ENCODE results near the gene PPARA. TPM values are rescaled to one million over a fixed set of nuclear protein-coding genes. Genes with fewer than 3 reads are reported as not detected.

The PPARA gene
- 9.2 TPM for polyA plus RNA-seq (2013)

DNA sequence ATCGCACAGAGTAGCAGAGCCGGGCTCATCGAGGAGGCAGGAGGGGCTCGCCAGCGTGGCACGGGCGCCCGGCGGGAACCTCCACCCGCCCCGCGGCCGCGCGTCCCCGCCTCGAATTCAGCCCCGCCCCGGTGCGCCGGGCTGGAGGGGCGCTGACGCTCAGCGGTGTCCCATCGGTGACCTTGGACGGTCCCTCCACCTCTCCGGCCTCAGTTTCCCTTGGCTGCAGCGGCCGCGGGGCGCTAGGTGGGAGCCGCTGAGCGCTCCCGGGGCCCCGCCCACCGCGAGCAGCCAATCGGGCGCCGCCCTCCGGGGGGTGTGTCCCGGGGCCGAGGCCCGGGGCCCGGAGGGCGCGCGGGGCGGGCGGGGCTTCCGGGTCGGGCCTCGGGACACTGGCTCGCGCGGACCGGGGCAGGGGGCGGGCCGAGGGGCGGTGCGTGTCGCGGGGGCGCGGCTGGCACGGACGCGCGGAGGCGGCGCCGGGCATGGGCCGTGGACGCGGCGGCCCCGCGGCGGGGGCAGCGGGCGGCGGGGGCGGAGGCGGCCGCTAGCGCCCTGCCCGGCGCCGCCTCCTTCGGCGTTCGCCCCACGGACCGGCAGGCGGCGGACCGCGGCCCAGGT lies at the start of gene PPARA:
PPARA (plus strand) TSS at position 493 of the 621 bp plus-strand sequence. CDS start 47,858 bp downstream, outside the sequence.
- peak; percentile 71 to 79 (median 74) for DNase-seq
- peaks cover 0 to 3% (median under 1%) of the 10 kb centered on the region in 4 experiments for H3K36me3 ChIP-seq (ENCODE audit: control insufficient read depth in 4 of 4, insufficient read depth in 4 of 4, low read length in 3 of 4)
- H3K27me3 ChIP-seq (replicated peaks in 2 of 5; ENCODE audit: control insufficient read depth in 4 of 5, insufficient read depth in 5 of 5, low read length in 4 of 5), result peaks cover 0 to 10% (median 2%) of the 10 kb centered on the region in 5 experiments
- POLR2A ChIA-PET, result interaction anchor here (0.6 kb wide), 2 partner anchors 147 to 853 kb away, joined by 3 to 4 read pairs; partner anchors contain the start of gene GTSE1
- WGBS (ENCODE audit: insufficient coverage), result 0% methylated on average over 45 of the region's 98 CpGs
- peak within 1 kb of the TSS in 1 of 2 experiments; percentile 64 for H3K27ac ChIP-seq (ENCODE audit: insufficient read depth in 1 of 2, low read depth in 1 of 2, low read length in 2 of 2, poor library complexity in 1 of 2, severe bottlenecking in 2 of 2)
- peak within 1 kb of the TSS; percentile 64 to 86 (median 80) for H3K4me3 ChIP-seq (ENCODE audit: control insufficient read depth in 1 of 7, extremely low read depth in 1 of 7, insufficient read depth in 4 of 7, low read depth in 2 of 7, low read length in 6 of 7)
- H3K4me1 ChIP-seq (ENCODE audit: control extremely low read depth in 1 of 4, control insufficient read depth in 4 of 4, insufficient read depth in 4 of 4, low read length in 3 of 4), result peaks cover 3 to 28% (median 26%) of the 10 kb centered on the region in 4 experiments
- CTCF ChIA-PET, result no interaction called here
- H3K9me3 ChIP-seq (ENCODE audit: control extremely low read depth in 1 of 5, control insufficient read depth in 4 of 5, insufficient read depth in 2 of 5, low read depth in 1 of 5, low read length in 4 of 5), result no peaks in the 10 kb centered on the region

DNA sequence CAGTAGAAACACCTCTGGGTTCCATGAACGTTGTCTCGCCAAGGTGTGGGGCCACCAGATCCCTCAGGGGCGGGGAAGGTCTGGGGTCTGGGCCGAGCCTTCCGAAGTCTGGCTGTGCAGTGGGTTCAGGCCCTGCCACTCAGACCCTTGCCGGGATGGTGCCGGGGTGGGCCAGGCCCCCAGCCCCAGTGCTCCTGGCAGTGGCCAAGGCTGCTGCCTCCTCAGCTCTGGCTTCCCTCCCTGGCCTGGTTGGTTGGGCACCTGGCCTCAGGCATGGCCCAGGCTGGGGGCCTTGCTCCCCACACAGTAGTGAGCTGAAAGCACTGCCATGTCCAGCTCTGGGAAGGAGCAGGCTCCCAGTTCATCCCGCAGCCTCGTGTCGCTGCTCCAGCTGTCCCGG lies 48.2 kb upstream of the PPARA start:
- no peak for DNase-seq
- H3K36me3 ChIP-seq (ENCODE audit: control insufficient read depth in 4 of 4, insufficient read depth in 4 of 4, low read length in 3 of 4), result peaks cover 0 to 94% (median 21%) of the 10 kb centered on the region in 4 experiments
- H3K27me3 ChIP-seq (replicated peaks in 2 of 5; ENCODE audit: control insufficient read depth in 4 of 5, insufficient read depth in 5 of 5, low read length in 4 of 5), result no peaks in the 10 kb centered on the region
- H3K4me1 ChIP-seq (ENCODE audit: control extremely low read depth in 1 of 4, control insufficient read depth in 4 of 4, insufficient read depth in 4 of 4, low read length in 3 of 4), result no peaks in the 10 kb centered on the region
- H3K27ac ChIP-seq (ENCODE audit: insufficient read depth in 1 of 2, low read depth in 1 of 2, low read length in 2 of 2, poor library complexity in 1 of 2, severe bottlenecking in 2 of 2), result no peak overlapping the region
- no peaks in the 10 kb centered on the region for H3K9me3 ChIP-seq (ENCODE audit: control extremely low read depth in 1 of 5, control insufficient read depth in 4 of 5, insufficient read depth in 2 of 5, low read depth in 1 of 5, low read length in 4 of 5)
- CTCF ChIA-PET, result no interaction called here
- POLR2A ChIA-PET, result no interaction called here
- no peak overlapping the region for H3K4me3 ChIP-seq (ENCODE audit: control insufficient read depth in 1 of 7, extremely low read depth in 1 of 7, insufficient read depth in 4 of 7, low read depth in 2 of 7, low read length in 6 of 7)
- 96% methylated on average over 11 of the region's 11 CpGs for WGBS (ENCODE audit: insufficient coverage)

DNA sequence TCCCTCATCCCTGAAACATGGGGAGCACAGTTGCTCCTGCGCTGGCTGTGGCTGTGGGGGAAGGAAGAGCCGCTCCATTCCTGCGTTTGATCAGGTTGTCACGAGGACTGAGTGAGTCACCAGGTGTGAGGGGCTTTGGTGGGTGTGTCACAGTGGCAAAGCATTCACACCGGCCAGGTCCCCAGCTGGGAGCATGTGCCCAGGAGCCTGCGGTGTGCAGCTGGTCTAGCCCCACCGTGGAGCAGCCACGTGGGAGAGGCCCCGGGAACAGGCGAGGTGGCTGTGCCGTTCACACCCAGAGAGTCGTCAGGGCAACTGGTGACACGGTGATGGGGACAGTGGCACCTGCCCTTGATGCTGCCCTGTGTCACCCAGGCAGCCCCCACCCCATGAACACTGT lies 47.6 kb upstream of the PPARA start:
- no peak for DNase-seq
- no peaks in the 10 kb centered on the region for H3K27me3 ChIP-seq (replicated peaks in 2 of 5; ENCODE audit: control insufficient read depth in 4 of 5, insufficient read depth in 5 of 5, low read length in 4 of 5)
- CTCF ChIA-PET, result no interaction called here
- H3K27ac ChIP-seq (ENCODE audit: insufficient read depth in 1 of 2, low read depth in 1 of 2, low read length in 2 of 2, poor library complexity in 1 of 2, severe bottlenecking in 2 of 2), result no peak overlapping the region
- WGBS (ENCODE audit: insufficient coverage), result 97% methylated on average over 12 of the region's 13 CpGs
- POLR2A ChIA-PET, result no interaction called here
- H3K9me3 ChIP-seq (ENCODE audit: control extremely low read depth in 1 of 5, control insufficient read depth in 4 of 5, insufficient read depth in 2 of 5, low read depth in 1 of 5, low read length in 4 of 5), result no peaks in the 10 kb centered on the region
- no peaks in the 10 kb centered on the region for H3K4me1 ChIP-seq (ENCODE audit: control extremely low read depth in 1 of 4, control insufficient read depth in 4 of 4, insufficient read depth in 4 of 4, low read length in 3 of 4)
- peaks cover 0 to 96% (median 20%) of the 10 kb centered on the region in 4 experiments for H3K36me3 ChIP-seq (ENCODE audit: control insufficient read depth in 4 of 4, insufficient read depth in 4 of 4, low read length in 3 of 4)
- no peak overlapping the region for H3K4me3 ChIP-seq (ENCODE audit: control insufficient read depth in 1 of 7, extremely low read depth in 1 of 7, insufficient read depth in 4 of 7, low read depth in 2 of 7, low read length in 6 of 7)

DNA sequence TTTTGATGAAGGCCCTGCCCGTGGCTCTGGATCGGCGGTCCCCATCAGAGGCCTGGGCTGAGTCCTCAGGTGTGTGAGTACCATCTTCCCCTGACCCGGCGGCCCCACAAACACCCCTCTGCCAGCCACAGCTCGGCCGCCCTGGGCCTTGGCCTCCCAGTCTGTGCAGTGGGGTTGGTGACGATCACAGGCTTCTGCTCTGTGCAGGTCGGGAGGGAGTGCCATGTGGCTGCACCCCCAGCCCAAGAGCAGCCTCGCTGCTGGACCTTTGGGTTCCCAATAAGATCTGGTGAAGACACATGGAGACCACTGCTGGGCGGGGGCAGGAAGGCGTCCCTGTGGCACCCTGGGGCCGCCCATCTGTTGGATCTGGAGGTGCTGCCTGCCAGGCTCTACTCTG lies 47.1 kb upstream of the PPARA start:
- Histone ChIP-seq H3K27ac (ENCODE audit: insufficient read depth in 1 of 2, low read depth in 1 of 2, low read length in 2 of 2, poor library complexity in 1 of 2, severe bottlenecking in 2 of 2) (no peak overlapping the region), H3K27me3 (replicated peaks in 2 of 5; ENCODE audit: control insufficient read depth in 4 of 5, insufficient read depth in 5 of 5, low read length in 4 of 5) (no peaks in the 10 kb centered on the region), H3K4me3 (ENCODE audit: control insufficient read depth in 1 of 7, extremely low read depth in 1 of 7, insufficient read depth in 4 of 7, low read depth in 2 of 7, low read length in 6 of 7) (no peak overlapping the region), H3K4me1 (ENCODE audit: control extremely low read depth in 1 of 4, control insufficient read depth in 4 of 4, insufficient read depth in 4 of 4, low read length in 3 of 4) (no peaks in the 10 kb centered on the region), H3K36me3 (ENCODE audit: control insufficient read depth in 4 of 4, insufficient read depth in 4 of 4, low read length in 3 of 4) (peaks cover 0 to 96% (median 18%) of the 10 kb centered on the region in 4 experiments), H3K9me3 (ENCODE audit: control extremely low read depth in 1 of 5, control insufficient read depth in 4 of 5, insufficient read depth in 2 of 5, low read depth in 1 of 5, low read length in 4 of 5) (no peaks in the 10 kb centered on the region)
- WGBS (ENCODE audit: insufficient coverage), result 97% methylated on average over 13 of the region's 13 CpGs
- DNase-seq, result no peak
- CTCF ChIA-PET, result no interaction called here
- POLR2A ChIA-PET, result no interaction called here

DNA sequence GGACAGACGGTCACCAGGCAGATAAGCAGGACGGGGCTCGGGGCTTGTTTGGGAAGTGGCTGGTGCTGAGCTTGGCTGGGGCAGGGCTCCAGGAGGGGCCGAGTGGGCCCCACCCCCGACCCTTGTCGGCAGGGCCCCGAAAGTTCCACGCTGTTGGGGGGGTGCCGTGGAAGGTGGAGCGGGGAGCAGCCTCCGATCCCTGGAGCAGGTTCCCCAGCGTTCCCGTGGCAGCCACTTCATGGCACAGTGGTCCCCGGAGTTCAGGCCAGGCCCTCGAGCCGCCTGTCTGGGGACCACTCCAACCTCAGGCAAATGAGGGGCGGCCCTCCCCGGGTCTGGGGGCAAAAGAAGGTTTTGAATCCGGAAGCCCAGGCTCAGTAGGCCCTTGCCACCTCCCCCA lies 46.7 kb upstream of the PPARA start:
- ChIA-PET POLR2A (no interaction called here), CTCF (no interaction called here)
- H3K27ac ChIP-seq (ENCODE audit: insufficient read depth in 1 of 2, low read depth in 1 of 2, low read length in 2 of 2, poor library complexity in 1 of 2, severe bottlenecking in 2 of 2), result no peak overlapping the region
- peaks cover 0 to 95% (median 16%) of the 10 kb centered on the region in 4 experiments for H3K36me3 ChIP-seq (ENCODE audit: control insufficient read depth in 4 of 4, insufficient read depth in 4 of 4, low read length in 3 of 4)
- H3K9me3 ChIP-seq (ENCODE audit: control extremely low read depth in 1 of 5, control insufficient read depth in 4 of 5, insufficient read depth in 2 of 5, low read depth in 1 of 5, low read length in 4 of 5), result no peaks in the 10 kb centered on the region
- H3K4me3 ChIP-seq (ENCODE audit: control insufficient read depth in 1 of 7, extremely low read depth in 1 of 7, insufficient read depth in 4 of 7, low read depth in 2 of 7, low read length in 6 of 7), result no peak overlapping the region
- H3K27me3 ChIP-seq (replicated peaks in 2 of 5; ENCODE audit: control insufficient read depth in 4 of 5, insufficient read depth in 5 of 5, low read length in 4 of 5), result no peaks in the 10 kb centered on the region
- no peaks in the 10 kb centered on the region for H3K4me1 ChIP-seq (ENCODE audit: control extremely low read depth in 1 of 4, control insufficient read depth in 4 of 4, insufficient read depth in 4 of 4, low read length in 3 of 4)
- DNase-seq, result no peak
- WGBS (ENCODE audit: insufficient coverage), result 97% methylated on average over 9 of the region's 19 CpGs

DNA sequence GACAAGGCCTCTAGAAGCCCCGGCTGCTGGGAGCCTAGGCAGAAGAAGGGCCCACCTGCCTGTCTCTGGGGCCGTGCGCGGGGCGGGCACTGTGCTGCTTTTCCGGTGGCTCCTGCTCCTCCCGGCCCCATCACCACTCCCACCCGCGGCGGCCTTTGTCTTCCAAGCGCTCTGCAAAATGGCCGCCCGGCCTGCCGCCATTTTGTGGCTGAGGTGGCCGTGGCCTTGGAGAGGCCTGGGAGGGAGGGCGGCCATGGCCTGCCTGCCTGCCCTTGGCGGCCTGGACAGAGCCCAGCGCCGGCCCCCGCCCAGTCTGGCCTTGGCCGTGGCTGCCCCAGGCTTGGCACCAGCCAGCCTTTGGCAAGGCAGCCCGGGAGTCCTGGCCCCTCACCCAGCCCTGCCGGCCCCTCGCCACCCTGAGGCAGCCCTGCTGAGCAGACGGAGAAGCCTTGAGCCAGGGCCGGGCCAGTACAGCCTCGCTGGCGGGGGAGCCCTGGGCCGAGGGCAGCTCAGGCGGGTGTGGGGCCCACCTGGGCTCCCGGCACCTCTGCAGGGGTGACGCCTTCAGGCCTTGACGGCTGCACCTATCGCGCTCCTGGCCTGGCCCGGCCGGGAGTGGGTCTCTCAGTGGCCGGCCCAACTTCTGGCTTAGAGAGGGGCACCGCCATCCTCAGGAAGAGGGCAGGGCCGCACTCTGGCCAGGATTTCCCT lies 46.0 kb upstream of the PPARA start:
- ChIA-PET CTCF (interaction anchor here (1.0 kb wide), 1 partner anchor 11 kb away, joined by 3 read pairs; no protein-coding TSS in a partner anchor), POLR2A (no interaction called here)
- Histone ChIP-seq H3K4me1 (ENCODE audit: control extremely low read depth in 1 of 4, control insufficient read depth in 4 of 4, insufficient read depth in 4 of 4, low read length in 3 of 4) (no peaks in the 10 kb centered on the region), H3K4me3 (ENCODE audit: control insufficient read depth in 1 of 7, extremely low read depth in 1 of 7, insufficient read depth in 4 of 7, low read depth in 2 of 7, low read length in 6 of 7) (no peak overlapping the region), H3K36me3 (ENCODE audit: control insufficient read depth in 4 of 4, insufficient read depth in 4 of 4, low read length in 3 of 4) (peaks cover 0 to 95% (median 16%) of the 10 kb centered on the region in 4 experiments), H3K27ac (ENCODE audit: insufficient read depth in 1 of 2, low read depth in 1 of 2, low read length in 2 of 2, poor library complexity in 1 of 2, severe bottlenecking in 2 of 2) (no peak overlapping the region), H3K9me3 (ENCODE audit: control extremely low read depth in 1 of 5, control insufficient read depth in 4 of 5, insufficient read depth in 2 of 5, low read depth in 1 of 5, low read length in 4 of 5) (no peaks in the 10 kb centered on the region), H3K27me3 (replicated peaks in 2 of 5; ENCODE audit: control insufficient read depth in 4 of 5, insufficient read depth in 5 of 5, low read length in 4 of 5) (no peaks in the 10 kb centered on the region)
- 97% methylated on average over 39 of the region's 40 CpGs for WGBS (ENCODE audit: insufficient coverage)
- no peak for DNase-seq

DNA sequence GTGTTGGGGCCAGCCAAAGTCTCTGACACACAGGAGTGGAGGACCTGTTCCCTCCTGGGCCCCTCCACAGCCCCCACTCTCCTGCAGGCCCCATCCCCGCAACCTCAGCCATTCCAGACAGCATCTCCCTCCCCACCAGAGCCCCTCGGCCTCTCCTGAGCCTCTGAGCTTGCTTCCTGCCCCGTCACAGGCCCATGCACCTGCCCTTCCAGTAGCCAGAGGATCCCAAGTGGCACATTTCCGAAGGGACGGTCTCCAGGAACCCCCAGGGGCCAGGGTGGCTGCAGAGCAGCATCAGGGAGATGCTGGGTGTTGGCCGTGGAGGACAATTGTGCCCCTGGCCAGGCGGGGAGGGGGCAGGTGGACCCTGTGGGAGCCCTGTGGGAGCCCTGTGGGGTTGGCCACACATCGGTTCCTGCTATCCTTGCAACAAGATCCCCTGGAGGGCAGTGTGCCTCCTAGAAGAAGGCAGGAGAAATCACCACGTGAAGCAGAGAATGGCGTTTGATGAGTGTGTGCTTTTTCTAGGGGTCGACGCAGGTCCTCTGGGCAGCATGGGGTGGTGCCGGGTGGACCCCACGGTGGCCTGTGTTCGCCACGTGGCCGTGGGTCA lies 45.3 kb upstream of the PPARA start:
- Histone ChIP-seq H3K9me3 (ENCODE audit: control extremely low read depth in 1 of 5, control insufficient read depth in 4 of 5, insufficient read depth in 2 of 5, low read depth in 1 of 5, low read length in 4 of 5) (no peaks in the 10 kb centered on the region), H3K27me3 (replicated peaks in 2 of 5; ENCODE audit: control insufficient read depth in 4 of 5, insufficient read depth in 5 of 5, low read length in 4 of 5) (no peaks in the 10 kb centered on the region), H3K4me1 (ENCODE audit: control extremely low read depth in 1 of 4, control insufficient read depth in 4 of 4, insufficient read depth in 4 of 4, low read length in 3 of 4) (no peaks in the 10 kb centered on the region), H3K4me3 (ENCODE audit: control insufficient read depth in 1 of 7, extremely low read depth in 1 of 7, insufficient read depth in 4 of 7, low read depth in 2 of 7, low read length in 6 of 7) (no peak overlapping the region), H3K36me3 (ENCODE audit: control insufficient read depth in 4 of 4, insufficient read depth in 4 of 4, low read length in 3 of 4) (peaks cover 0 to 95% (median 16%) of the 10 kb centered on the region in 4 experiments), H3K27ac (ENCODE audit: insufficient read depth in 1 of 2, low read depth in 1 of 2, low read length in 2 of 2, poor library complexity in 1 of 2, severe bottlenecking in 2 of 2) (no peak overlapping the region)
- no peak for DNase-seq
- CTCF ChIA-PET, result interaction anchor here (1.0 kb wide), 1 partner anchor 10 kb away, joined by 3 read pairs; no protein-coding TSS in a partner anchor
- WGBS (ENCODE audit: insufficient coverage), result 90% methylated on average over 16 of the region's 17 CpGs
- POLR2A ChIA-PET, result no interaction called here

Data from common myeloid progenitor, CD34-positive (primary cell).